Activated gamma-delta T cell (primary cell): Measurements from ENCODE around the gene TOMM7.
"Not testable (repeated sequence)": the region's sequence is repeated elsewhere in the genome, so short reads cannot be mapped to it uniquely, and the experiment has no call there.

Experiments
- DNase-seq: peaks from one replicate; lab custom pipeline; 2025; lab: John Stamatoyannopoulos, UW

The TOMM7 gene

GRCh38 chr7:22784346-22784745 lies 38.3 kb downstream of the TOMM7 start:
- no peak for DNase-seq

DNA sequence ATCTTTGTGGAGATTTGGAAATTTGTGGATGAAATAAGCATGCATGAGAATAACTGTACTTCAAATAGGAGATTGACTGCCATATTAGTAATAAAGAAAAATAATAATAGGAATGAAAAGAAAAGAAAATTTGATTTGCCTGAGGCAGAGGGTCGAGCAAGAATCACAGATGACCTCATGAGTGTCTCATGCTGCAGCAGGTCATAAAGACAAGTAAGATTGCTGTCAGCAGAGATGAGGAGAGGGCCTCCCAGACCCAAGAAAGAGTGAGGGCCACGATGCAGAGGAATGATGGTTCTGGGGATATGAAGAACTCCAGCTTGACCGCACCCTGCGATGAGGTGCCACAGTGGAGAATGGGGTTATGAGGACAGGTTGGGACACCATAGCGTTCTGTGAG lies 39.2 kb downstream of the TOMM7 start:
- DNase-seq = no peak

DNA sequence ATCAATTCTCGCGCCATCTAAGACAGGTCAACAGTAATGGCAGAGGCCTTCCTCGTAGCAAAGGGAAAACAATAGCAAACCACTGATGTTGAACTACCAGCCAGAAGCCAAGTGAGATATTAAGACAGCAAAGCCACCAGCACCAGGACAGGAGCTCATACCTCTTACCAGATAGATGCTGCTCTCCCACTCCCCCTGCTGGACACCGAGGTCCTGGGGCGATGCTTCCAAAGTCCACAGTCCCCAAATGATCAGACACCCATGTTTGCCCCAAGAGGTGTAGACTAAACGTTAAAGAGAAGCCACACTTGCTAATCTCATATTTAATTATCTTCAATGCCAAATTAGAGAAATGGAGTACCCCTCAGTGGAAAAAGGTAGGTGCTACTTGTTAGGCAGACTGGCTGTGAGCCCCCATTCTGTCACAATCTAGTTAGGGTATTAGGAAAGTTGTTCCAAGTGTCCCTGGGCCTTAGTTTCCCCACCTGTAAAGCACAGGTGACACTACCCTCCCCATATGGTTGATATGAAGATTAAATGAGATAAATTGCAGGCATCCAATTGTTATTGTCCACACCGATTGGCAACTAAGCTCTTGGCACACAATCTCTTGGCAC lies 39.9 kb downstream of the TOMM7 start:
- no peak for DNase-seq

DNA sequence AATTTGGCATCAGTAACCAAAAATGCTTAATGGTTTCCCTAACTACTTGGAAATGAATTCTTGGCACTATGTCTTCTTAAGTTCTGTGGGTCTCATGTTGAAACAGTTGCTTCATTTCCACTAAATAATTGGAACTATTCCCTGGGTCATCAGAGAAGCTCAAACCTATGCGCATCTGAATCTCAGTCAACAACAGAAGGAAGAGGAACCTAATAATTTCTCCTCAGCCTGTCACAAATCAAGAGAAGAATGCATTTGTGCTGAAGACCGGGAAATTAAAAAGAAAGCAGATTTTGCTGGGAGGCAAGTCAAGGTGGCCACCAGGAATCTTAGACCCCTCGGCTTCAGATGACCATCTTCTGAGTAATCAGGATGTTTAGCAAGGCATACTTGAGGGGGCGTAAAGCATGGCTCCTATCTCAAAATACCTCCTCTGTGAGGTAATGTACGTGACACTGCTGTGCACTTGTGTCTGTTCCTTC lies 41.4 kb downstream of the TOMM7 start:
- DNase-seq = no peak

GRCh38 chr7:22779730-22780323 lies 42.8 kb downstream of the TOMM7 start:
- not testable (repeated sequence) for DNase-seq

DNA sequence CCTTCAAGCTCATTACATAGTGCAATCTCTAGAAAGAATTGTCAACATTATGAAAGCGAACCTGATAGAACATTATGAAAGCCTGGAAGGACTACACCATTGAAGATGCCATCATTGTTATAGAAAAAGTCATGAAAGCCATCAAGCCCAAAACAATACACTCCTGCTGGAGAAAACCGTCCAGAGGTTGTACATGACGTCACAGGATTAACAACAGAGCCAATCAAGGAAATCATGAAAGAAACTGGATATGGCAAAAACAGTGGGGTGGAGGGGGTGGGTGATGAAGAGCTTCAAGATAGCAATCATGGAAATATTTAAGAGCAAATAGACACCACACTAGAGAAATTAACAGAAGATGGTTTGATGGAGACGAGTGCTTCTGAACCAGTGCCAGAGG lies 45.7 kb downstream of the TOMM7 start:
- no peak for DNase-seq

- DNase-seq = no peak
Measured at GRCh38 chr7:22772885-22773284, 49.8 kb downstream of the TOMM7 start.

DNA sequence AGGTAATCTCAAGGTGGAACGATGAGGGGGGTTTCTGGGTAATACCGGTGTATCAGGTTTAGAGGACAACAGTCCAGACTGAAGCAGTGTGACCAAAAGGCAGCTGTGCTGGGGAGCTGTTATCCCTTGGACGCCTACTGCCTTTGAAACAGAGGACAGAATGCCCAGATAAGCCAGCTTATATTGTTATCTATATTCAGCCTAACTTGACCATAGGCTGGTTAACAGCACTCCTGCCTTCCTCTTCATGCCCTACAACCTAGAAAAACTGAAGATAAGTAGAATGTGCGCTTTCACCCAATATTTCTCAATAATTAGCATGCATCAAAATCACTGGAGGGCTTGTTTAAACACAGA lies 50.8 kb downstream of the TOMM7 start:
- no peak for DNase-seq

- DNase-seq = no peak
Measured at GRCh38 chr7:22771194-22771871, 51.3 kb downstream of the TOMM7 start.

- no peak for DNase-seq
Measured at GRCh38 chr7:22765609-22766008, 57.0 kb downstream of the TOMM7 start.
